ENCODE data around the gene MEAK7. TPM values are rescaled to one million over a fixed set of nuclear protein-coding genes. Genes with fewer than 3 reads are reported as not detected.

MEAK7 gene
- total RNA-seq, 1 experiment from 2014 or later, result 30.9 TPM

DNA sequence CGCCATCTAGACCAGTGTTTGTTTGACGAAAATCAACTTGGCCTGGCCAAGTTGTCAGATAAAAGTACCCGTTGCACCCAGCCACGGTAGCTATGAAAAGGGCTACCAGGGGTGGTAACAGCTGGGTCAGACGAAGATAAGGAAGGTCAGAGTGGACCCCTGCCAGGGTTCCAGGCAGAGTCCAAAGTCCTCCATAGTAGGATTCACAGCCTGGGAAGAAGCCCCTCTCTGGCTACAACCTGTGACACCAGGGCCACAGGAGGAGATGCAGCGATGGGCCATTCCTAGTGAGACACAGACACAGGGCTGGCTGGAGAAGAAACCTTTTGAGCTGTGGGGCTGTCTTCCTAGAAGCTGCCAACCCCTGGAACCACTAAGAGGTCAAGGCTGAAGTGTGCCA lies 39.3 kb downstream of the MEAK7 start:
- Mint-ChIP-seq H3K9me3 (ENCODE audit: unreplicated experiment) (peaks cover 32% of the 10 kb centered on the region), H3K27ac (ENCODE audit: unreplicated experiment) (no peak overlapping the region), H3K4me1 (ENCODE audit: low read depth, unreplicated experiment) (peaks cover 5% of the 10 kb centered on the region), H3K27me3 (ENCODE audit: insufficient read depth, unreplicated experiment) (no peaks in the 10 kb centered on the region), H3K36me3 (ENCODE audit: insufficient read depth, unreplicated experiment) (peaks cover 38% of the 10 kb centered on the region), H3K4me3 (ENCODE audit: unreplicated experiment) (no peak overlapping the region)
- H3K4me3 ChIP-seq (ENCODE audit: low read depth, low read length), result no peak overlapping the region
- TF ChIP-seq CTCF (IDR thresholded peaks at IDR 0.05; ENCODE audit: insufficient read depth in 1 of 2, low read depth in 1 of 2, low read length in 1 of 2, severe bottlenecking in 1 of 2, unreplicated experiment in 1 of 2), result no peak
- H3K36me3 ChIP-seq (ENCODE audit: control insufficient read depth, insufficient read depth, low read length), result peaks cover 2% of the 10 kb centered on the region; the same call in 1 of the 2 replicates
- H3K27me3 ChIP-seq (replicated peaks; ENCODE audit: control insufficient read depth, insufficient read depth, low read length), result no peaks in the 10 kb centered on the region
- intact Hi-C loops (cut with micrococcal nuclease; ENCODE audit: unreplicated experiment), result loop anchor here (5.0 kb wide), 1 partner anchor 188 kb away; no protein-coding TSS in a partner anchor
- peaks cover 8% of the 10 kb centered on the region; the same call in 1 of the 2 replicates for H3K9me3 ChIP-seq
- CTCF ChIA-PET, result no interaction called here
- BruUV-seq (replicated peaks), result no TSS peak
- DNase-seq, result peak in 1 of 2 experiments; percentile 16
- no peaks in the 10 kb centered on the region for H3K4me1 ChIP-seq
- POLR2A ChIA-PET, result no interaction called here

GRCh38 chr16:84464116-84464515 lies 40.3 kb downstream of the MEAK7 start:
- Mint-ChIP-seq H3K27ac (ENCODE audit: unreplicated experiment) (no peak overlapping the region), H3K27me3 (ENCODE audit: insufficient read depth, unreplicated experiment) (no peaks in the 10 kb centered on the region), H3K4me3 (ENCODE audit: unreplicated experiment) (no peak overlapping the region), H3K36me3 (ENCODE audit: insufficient read depth, unreplicated experiment) (peaks cover 33% of the 10 kb centered on the region), H3K4me1 (ENCODE audit: low read depth, unreplicated experiment) (peaks cover 5% of the 10 kb centered on the region), H3K9me3 (ENCODE audit: unreplicated experiment) (peaks cover 32% of the 10 kb centered on the region)
- CTCF ChIA-PET, result interaction anchor here (0.6 kb wide), 2 partner anchors 12 to 22 kb away, joined by 3 read pairs; no protein-coding TSS in a partner anchor
- no peaks in the 10 kb centered on the region for H3K4me1 ChIP-seq
- H3K27me3 ChIP-seq (replicated peaks; ENCODE audit: control insufficient read depth, insufficient read depth, low read length), result no peaks in the 10 kb centered on the region
- intact Hi-C loops (cut with micrococcal nuclease; ENCODE audit: unreplicated experiment), result no loop called here
- no peak for TF ChIP-seq CTCF (IDR thresholded peaks at IDR 0.05; ENCODE audit: insufficient read depth in 1 of 2, low read depth in 1 of 2, low read length in 1 of 2, severe bottlenecking in 1 of 2, unreplicated experiment in 1 of 2)
- H3K4me3 ChIP-seq (ENCODE audit: low read depth, low read length), result no peak overlapping the region
- DNase-seq, result no peak
- BruUV-seq (replicated peaks), result no TSS peak
- POLR2A ChIA-PET, result no interaction called here
- H3K9me3 ChIP-seq, result peaks cover 8% of the 10 kb centered on the region; the same call in 1 of the 2 replicates
- H3K36me3 ChIP-seq (ENCODE audit: control insufficient read depth, insufficient read depth, low read length), result peaks cover 2% of the 10 kb centered on the region; the same call in 1 of the 2 replicates

GRCh38 chr16:84463221-84463620 lies 41.2 kb downstream of the MEAK7 start:
- no peaks in the 10 kb centered on the region for H3K27me3 Mint-ChIP-seq (ENCODE audit: insufficient read depth, unreplicated experiment)
- TF ChIP-seq CTCF (IDR thresholded peaks at IDR 0.05; ENCODE audit: insufficient read depth in 1 of 2, low read depth in 1 of 2, low read length in 1 of 2, severe bottlenecking in 1 of 2, unreplicated experiment in 1 of 2), result no peak
- Histone ChIP-seq H3K4me1 (no peaks in the 10 kb centered on the region), H3K4me3 (ENCODE audit: low read depth, low read length) (no peak overlapping the region), H3K9me3 (peaks cover 8% of the 10 kb centered on the region; the same call in 1 of the 2 replicates), H3K36me3 (ENCODE audit: control insufficient read depth, insufficient read depth, low read length) (peaks cover 2% of the 10 kb centered on the region; the same call in 1 of the 2 replicates), H3K27me3 (replicated peaks; ENCODE audit: control insufficient read depth, insufficient read depth, low read length) (no peaks in the 10 kb centered on the region)
- intact Hi-C loops (cut with micrococcal nuclease; ENCODE audit: unreplicated experiment), result no loop called here
- no TSS peak for BruUV-seq (replicated peaks)
- H3K4me3 Mint-ChIP-seq (ENCODE audit: unreplicated experiment), result no peak overlapping the region
- H3K4me1 Mint-ChIP-seq (ENCODE audit: low read depth, unreplicated experiment), result peaks cover 5% of the 10 kb centered on the region
- CTCF ChIA-PET, result no interaction called here
- peak in 1 of 2 experiments; percentile 19 for DNase-seq
- POLR2A ChIA-PET, result no interaction called here
- peaks cover 26% of the 10 kb centered on the region for H3K36me3 Mint-ChIP-seq (ENCODE audit: insufficient read depth, unreplicated experiment)
- no peak overlapping the region for H3K27ac Mint-ChIP-seq (ENCODE audit: unreplicated experiment)
- peaks cover 31% of the 10 kb centered on the region for H3K9me3 Mint-ChIP-seq (ENCODE audit: unreplicated experiment)
